Measurements from ENCODE around the gene SEC14L1. TPM values are rescaled to one million over a fixed set of nuclear protein-coding genes. Genes with fewer than 3 reads are reported as not detected.

SEC14L1 gene
- total RNA-seq, 1 experiment from 2014 or later, result 25.8 TPM

GRCh38 chr17:77234695-77235094, 93.9 kb downstream of the SEC14L1 start:
- ChIA-PET CTCF (interaction anchor here (0.7 to 4.4 kb wide), 4 partner anchors 110 to 178 kb away, joined by 3 to 19 read pairs (median 4); no protein-coding TSS in a partner anchor), POLR2A (interaction anchor here (0.6 to 1.1 kb wide), 4 partner anchors 18 to 147 kb away, joined by 3 read pairs; no protein-coding TSS in a partner anchor)
- no peak overlapping the region for H3K27ac Mint-ChIP-seq (ENCODE audit: low read depth, unreplicated experiment)
- intact Hi-C loops (cut with micrococcal nuclease), result no loop called here
- peaks cover 5% of the 10 kb centered on the region for H3K36me3 Mint-ChIP-seq (ENCODE audit: insufficient read depth, unreplicated experiment)
- TF ChIP-seq CTCF (IDR thresholded peaks at IDR 0.05; ENCODE audit: unreplicated experiment), result no peak
- peaks cover 8% of the 10 kb centered on the region for H3K9me3 Mint-ChIP-seq (ENCODE audit: unreplicated experiment)
- no peak overlapping the region for H3K4me3 Mint-ChIP-seq (ENCODE audit: unreplicated experiment)
- H3K4me1 Mint-ChIP-seq (ENCODE audit: insufficient read depth, unreplicated experiment), result peaks cover 7% of the 10 kb centered on the region
- no peak for DNase-seq (ENCODE audit: unreplicated experiment)
- H3K27me3 Mint-ChIP-seq (ENCODE audit: insufficient read depth, unreplicated experiment), result no peaks in the 10 kb centered on the region
- no TSS peak for BruUV-seq (replicated peaks)

GRCh38 chr17:77235370-77235941, 94.7 kb downstream of the SEC14L1 start:
- ChIA-PET CTCF (interaction anchor here (0.5 to 4.4 kb wide), 4 partner anchors 93 to 179 kb away, joined by 3 to 19 read pairs (median 4); no protein-coding TSS in a partner anchor), POLR2A (interaction anchor here (0.6 kb wide), 1 partner anchor 145 kb away, joined by 3 read pairs; no protein-coding TSS in a partner anchor)
- BruUV-seq (replicated peaks), result no TSS peak
- intact Hi-C loops (cut with micrococcal nuclease), result no loop called here
- Mint-ChIP-seq H3K27me3 (ENCODE audit: insufficient read depth, unreplicated experiment) (no peaks in the 10 kb centered on the region), H3K9me3 (ENCODE audit: unreplicated experiment) (peaks cover 8% of the 10 kb centered on the region), H3K4me3 (ENCODE audit: unreplicated experiment) (no peak overlapping the region), H3K4me1 (ENCODE audit: insufficient read depth, unreplicated experiment) (peaks cover 7% of the 10 kb centered on the region), H3K36me3 (ENCODE audit: insufficient read depth, unreplicated experiment) (peaks cover 5% of the 10 kb centered on the region), H3K27ac (ENCODE audit: low read depth, unreplicated experiment) (no peak overlapping the region)
- TF ChIP-seq CTCF (IDR thresholded peaks at IDR 0.05; ENCODE audit: unreplicated experiment), result no peak
- DNase-seq (ENCODE audit: unreplicated experiment), result peak; percentile 14

- no peak overlapping the region for H3K4me3 Mint-ChIP-seq (ENCODE audit: unreplicated experiment)
- H3K4me1 Mint-ChIP-seq (ENCODE audit: insufficient read depth, unreplicated experiment), result peaks cover 7% of the 10 kb centered on the region
- H3K9me3 Mint-ChIP-seq (ENCODE audit: unreplicated experiment), result peaks cover 8% of the 10 kb centered on the region
- H3K27ac Mint-ChIP-seq (ENCODE audit: low read depth, unreplicated experiment), result no peak overlapping the region
- ChIA-PET CTCF (interaction anchor here (1.9 kb wide), 1 partner anchor 11 kb away, joined by 6 read pairs; no protein-coding TSS in a partner anchor), POLR2A (no interaction called here)
- intact Hi-C loops (cut with micrococcal nuclease), result no loop called here
- no peak for DNase-seq (ENCODE audit: unreplicated experiment)
- H3K27me3 Mint-ChIP-seq (ENCODE audit: insufficient read depth, unreplicated experiment), result no peaks in the 10 kb centered on the region
- peaks cover 5% of the 10 kb centered on the region for H3K36me3 Mint-ChIP-seq (ENCODE audit: insufficient read depth, unreplicated experiment)
- no peak for TF ChIP-seq CTCF (IDR thresholded peaks at IDR 0.05; ENCODE audit: unreplicated experiment)
- no TSS peak for BruUV-seq (replicated peaks)
Observed at GRCh38 chr17:77237232-77238008, 96.7 kb downstream of the SEC14L1 start.

GRCh38 chr17:77240976-77241375, 100.2 kb downstream of the SEC14L1 start:
- intact Hi-C loops (cut with micrococcal nuclease), result no loop called here
- ChIA-PET CTCF (interaction anchor here (0.6 kb wide), 1 partner anchor 1412 kb away, joined by 3 read pairs; no protein-coding TSS in a partner anchor), POLR2A (interaction anchor here (0.6 kb wide), 1 partner anchor 275 kb away, joined by 4 read pairs; no protein-coding TSS in a partner anchor)
- H3K27ac Mint-ChIP-seq (ENCODE audit: low read depth, unreplicated experiment), result no peak overlapping the region
- no peak for TF ChIP-seq CTCF (IDR thresholded peaks at IDR 0.05; ENCODE audit: unreplicated experiment)
- no peaks in the 10 kb centered on the region for H3K27me3 Mint-ChIP-seq (ENCODE audit: insufficient read depth, unreplicated experiment)
- DNase-seq (ENCODE audit: unreplicated experiment), result no peak
- H3K4me3 Mint-ChIP-seq (ENCODE audit: unreplicated experiment), result no peak overlapping the region
- H3K4me1 Mint-ChIP-seq (ENCODE audit: insufficient read depth, unreplicated experiment), result no peaks in the 10 kb centered on the region
- no TSS peak for BruUV-seq (replicated peaks)
- H3K9me3 Mint-ChIP-seq (ENCODE audit: unreplicated experiment), result no peaks in the 10 kb centered on the region
- H3K36me3 Mint-ChIP-seq (ENCODE audit: insufficient read depth, unreplicated experiment), result no peaks in the 10 kb centered on the region

Data from MCF 10A (cell line).